Astrocyte of the spinal cord (primary cell): Measurements from ENCODE around the gene KCNA5.

Source experiments
- DNase-seq: peaks from one replicate; pipeline ENCODE4 v3.0.0; 2011; ENCODE audit warnings: low read depth, low spot score
- H3K4me3 ChIP-seq: 2 replicates; pipeline ENCODE4 v1.5.1; 2011; ENCODE audit warnings: low read depth, mild to moderate bottlenecking, low read length, moderate library complexity
- CTCF ChIP-seq: IDR thresholded peaks from 2 replicates; pipeline ENCODE4 v1.5.1; 2012; ENCODE audit warnings: low read depth, mild to moderate bottlenecking, low read length, inconsistent platforms
- in situ Hi-C: cut with HindIII; loops from 2 replicates; pipeline ENCODE4 v1.10.0; 2017; ENCODE audit warnings: low sequenced_read_pairs

The KCNA5 gene

GRCh38 chr12:5023842-5024241 lies 19.8 kb upstream of the KCNA5 start:
- no peak for TF ChIP-seq CTCF
- DNase-seq: no peak
- no peak overlapping the region for H3K4me3 ChIP-seq
- in situ Hi-C loops: no loop called here

- in situ Hi-C loops: no loop called here
- no peak overlapping the region for H3K4me3 ChIP-seq
- DNase-seq: no peak
- no peak for TF ChIP-seq CTCF
Observed at GRCh38 chr12:5026342-5026938, 17.2 kb upstream of the KCNA5 start.

DNA sequence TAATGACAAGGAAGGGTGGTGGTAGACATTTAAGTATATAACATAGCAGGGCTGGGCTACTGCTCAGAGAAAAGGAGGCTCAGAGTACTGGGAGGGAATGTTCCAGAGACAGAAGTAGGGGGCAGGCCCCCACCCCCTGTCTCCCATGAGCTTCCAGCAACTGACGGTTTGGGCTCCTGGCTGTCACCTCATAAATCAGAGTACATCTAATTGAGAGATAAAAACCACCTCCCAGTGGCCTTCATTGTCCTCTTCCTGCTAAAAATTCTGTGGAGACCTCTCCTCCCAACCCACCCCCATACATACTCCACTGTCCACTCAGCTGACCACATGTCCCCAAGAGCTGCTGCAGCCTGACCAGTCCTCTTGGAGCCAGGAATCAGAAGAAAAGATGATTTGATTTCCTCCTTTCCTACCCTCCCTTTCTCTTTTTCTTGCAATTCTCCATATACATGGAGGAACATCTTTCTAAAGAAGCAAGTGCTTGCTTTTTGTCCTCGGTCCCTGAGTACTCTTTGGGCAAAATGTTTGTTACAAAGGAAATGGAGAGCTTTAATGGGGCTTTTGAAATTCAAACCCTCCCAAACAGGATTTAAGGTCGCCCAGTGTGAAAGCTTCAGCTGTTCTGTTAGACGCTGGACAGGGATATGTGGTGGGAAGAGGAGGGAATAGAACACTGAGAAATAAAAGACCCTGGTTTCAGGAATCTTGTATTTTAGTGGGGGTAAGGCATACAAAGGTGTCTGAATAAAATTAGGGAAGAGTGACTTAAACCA lies 16.4 kb upstream of the KCNA5 start:
- H3K4me3 ChIP-seq: no peak overlapping the region
- in situ Hi-C loops: no loop called here
- TF ChIP-seq CTCF: no peak
- no peak for DNase-seq

DNA sequence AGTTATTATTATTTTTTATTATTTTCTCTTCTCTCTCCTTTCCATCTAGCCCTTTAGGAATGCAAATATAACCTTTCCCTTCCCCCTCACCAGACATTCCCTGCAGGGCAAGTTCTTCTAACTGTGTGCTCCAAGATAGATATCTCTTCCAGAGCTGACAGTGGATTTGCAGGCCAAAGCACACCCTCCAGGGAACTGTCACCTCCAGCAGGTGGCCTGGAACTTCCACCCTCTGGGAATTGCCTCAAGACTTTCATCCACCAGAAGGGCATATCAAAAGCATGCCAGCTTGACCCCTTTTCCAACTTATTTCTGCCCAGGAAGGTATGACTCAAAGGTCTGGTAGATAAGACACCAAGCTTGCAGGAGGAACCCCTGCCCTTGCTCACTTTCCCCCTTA lies 13.6 kb upstream of the KCNA5 start:
- H3K4me3 ChIP-seq: no peak overlapping the region
- no peak for TF ChIP-seq CTCF
- no peak for DNase-seq
- in situ Hi-C loops: no loop called here

DNA sequence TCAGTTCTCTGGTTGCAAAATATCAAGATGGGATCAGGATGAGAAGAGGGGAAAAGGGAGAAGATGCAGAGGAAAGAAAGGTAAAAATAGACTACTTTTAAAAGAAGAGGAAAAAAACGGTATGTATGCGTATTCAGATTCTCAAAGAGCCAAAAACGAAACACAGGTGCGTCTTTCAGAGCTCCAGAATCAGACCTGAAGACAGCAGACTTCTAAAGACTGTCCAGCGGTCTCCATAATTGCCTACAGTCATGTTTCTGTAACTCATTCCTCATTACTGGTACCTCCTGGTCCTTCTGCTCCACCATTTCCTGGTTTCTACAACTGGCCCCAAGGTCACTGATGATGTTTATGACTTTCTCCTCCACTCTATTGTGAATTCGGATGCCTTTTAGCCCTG lies 12.4 kb upstream of the KCNA5 start:
- no peak for TF ChIP-seq CTCF
- in situ Hi-C loops: no loop called here
- DNase-seq: no peak
- no peak overlapping the region for H3K4me3 ChIP-seq

DNA sequence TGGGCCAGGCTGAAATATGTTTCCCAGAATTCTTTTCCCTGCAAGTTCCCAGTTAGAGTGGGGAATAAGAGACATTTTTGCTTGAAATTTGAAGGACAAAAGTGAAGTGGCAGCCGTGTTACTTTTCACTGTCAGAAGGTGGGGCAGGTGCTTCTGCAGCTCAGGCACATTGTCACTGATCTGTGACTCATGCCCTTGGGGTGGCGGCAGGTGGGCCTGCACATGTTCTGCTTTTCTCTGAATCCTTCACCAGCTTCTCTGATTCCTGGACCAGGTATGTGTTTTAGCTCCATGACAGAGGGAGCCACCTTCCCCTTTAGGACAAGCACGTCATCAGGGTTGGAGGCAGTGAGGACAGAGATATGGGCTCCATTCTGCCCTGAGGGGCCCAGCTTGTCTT lies 11.7 kb upstream of the KCNA5 start:
- H3K4me3 ChIP-seq: no peak overlapping the region
- no peak for DNase-seq
- in situ Hi-C loops: no loop called here
- no peak for TF ChIP-seq CTCF
